GM12873 (cell line): ENCODE data around the gene SHISA9.

Source experiments
- CTCF ChIP-seq: IDR thresholded peaks from 2 replicates; pipeline ENCODE4 v1.5.1; 2012; ENCODE audit warnings: low read depth, mild to moderate bottlenecking, moderate library complexity, low read length, control low read depth; ENCODE audit not compliant: insufficient read depth; ENCODE audit errors: missing control alignments

Gene SHISA9

GRCh38 chr16:13123991-13124390, 222.6 kb downstream of the SHISA9 start:
- no peak for TF ChIP-seq CTCF

DNA sequence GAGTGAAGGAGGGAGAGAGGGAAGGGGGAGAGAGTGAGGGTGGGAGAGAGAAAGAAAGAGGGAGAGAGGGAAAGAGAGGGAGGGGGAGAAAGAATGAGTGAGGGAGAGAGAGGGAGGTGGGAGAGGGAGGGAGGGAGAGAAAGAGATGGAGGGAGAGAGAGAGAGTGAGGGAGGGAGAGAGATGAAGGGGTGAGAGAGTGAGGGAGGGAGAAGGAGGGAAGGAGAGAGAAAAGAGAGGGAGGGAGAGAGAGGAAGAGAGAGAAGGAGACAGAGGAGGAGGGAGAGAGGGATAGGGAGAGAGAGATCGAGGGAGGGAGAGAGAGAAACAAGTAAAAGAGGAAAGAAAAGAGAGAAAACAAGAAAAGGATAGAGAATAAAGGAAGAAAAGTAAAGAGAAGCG, 225.7 kb downstream of the SHISA9 start:
- TF ChIP-seq CTCF, result no peak

GRCh38 chr16:13130586-13130985, 229.2 kb downstream of the SHISA9 start:
- TF ChIP-seq CTCF, result no peak

- TF ChIP-seq CTCF, result no peak
Measured at GRCh38 chr16:13134836-13135235, 233.4 kb downstream of the SHISA9 start.

DNA sequence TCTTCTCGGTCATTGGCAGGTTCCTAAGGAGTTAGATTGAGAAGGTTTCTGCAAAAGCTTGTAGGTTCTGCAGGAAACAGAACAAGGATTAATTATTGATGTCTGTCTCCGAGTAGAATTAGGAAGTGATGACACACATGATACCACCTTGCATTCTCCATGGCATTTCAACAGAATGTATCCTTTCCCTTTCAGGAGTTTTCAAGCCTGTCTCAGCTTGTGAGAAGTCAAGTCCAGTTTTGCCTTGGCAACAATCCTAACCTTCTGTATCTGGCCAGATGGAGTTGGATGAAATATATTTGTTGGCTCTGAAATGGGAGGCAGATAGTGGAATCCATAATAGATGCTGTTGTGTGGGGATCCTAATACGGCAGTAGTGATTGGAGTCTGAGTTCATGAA, 235.5 kb downstream of the SHISA9 start:
- no peak for TF ChIP-seq CTCF

DNA sequence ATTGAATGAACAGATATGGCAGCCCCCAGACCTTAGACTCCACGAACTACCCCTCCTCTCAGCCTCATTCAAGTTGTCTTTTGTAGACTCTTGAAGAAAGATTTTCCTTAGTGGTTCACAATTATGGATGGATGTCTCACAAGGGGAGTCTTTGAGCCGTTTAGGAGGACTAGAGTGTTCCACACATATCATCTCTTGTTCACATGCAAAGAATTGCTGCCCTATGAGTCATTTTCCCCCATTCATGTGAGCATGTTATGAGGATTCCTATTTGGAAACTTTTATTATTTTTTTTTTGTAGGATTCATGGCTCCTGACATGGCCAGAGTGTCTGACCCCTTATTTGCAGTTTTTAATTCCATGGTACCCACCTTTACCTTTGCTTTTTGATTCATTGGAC, 237.1 kb downstream of the SHISA9 start:
- no peak for TF ChIP-seq CTCF

- TF ChIP-seq CTCF, result no peak
Measured at GRCh38 chr16:13139661-13140241, 238.4 kb downstream of the SHISA9 start.
